Measurements from ENCODE around the gene TXNDC2. TPM values are rescaled to one million over a fixed set of nuclear protein-coding genes. Genes with fewer than 3 reads are reported as not detected.

Gene TXNDC2
- total and polyA plus RNA-seq, 9 of the 15 experiments (the other 6 are each of a cell fraction or from before 2014, with no cell fraction given): 1.2 to 4.9 (median 2.3) TPM

- TF ChIP-seq RB1 (IDR thresholded peaks at IDR 0.05; ENCODE audit: low read depth) (no peak), ZNF280A (IDR thresholded peaks at IDR 0.05; ENCODE audit: low read depth, partially characterized antibody) (no peak), MTF1 (CRISPR knock-in tag; IDR thresholded peaks at IDR 0.05; ENCODE audit: borderline replicate concordance) (no peak), TFAM (CRISPR knock-in tag; conservative IDR thresholded peaks at IDR 0.05) (no peak), ZNF609 (CRISPR knock-in tag; IDR thresholded peaks at IDR 0.05; ENCODE audit: borderline replicate concordance) (no peak), ATF1 (CRISPR knock-in tag; IDR thresholded peaks at IDR 0.05) (no peak), ATF1 (tag; IDR thresholded peaks at IDR 0.05) (no peak), ZNF3 (CRISPR knock-in tag; IDR thresholded peaks at IDR 0.05) (no peak), ZFP1 (CRISPR knock-in tag; IDR thresholded peaks at IDR 0.05) (no peak), SRSF1 (IDR thresholded peaks at IDR 0.05; ENCODE audit: low read depth, low read length) (no peak), AFF1 (IDR thresholded peaks at IDR 0.05; ENCODE audit: low read depth in 1 of 2, partially characterized antibody in 2 of 2) (no peak)
- no peak for DNase-seq (ENCODE audit: extremely low read depth in 1 of 4, low spot score in 3 of 4)
- no peak for FAIRE-seq
- H3K36me3 ChIP-seq (ENCODE audit: control insufficient read depth, insufficient read depth, low read length): peaks cover 31% of the 10 kb centered on the region; the same call in 2 of the 3 replicates
- H3K9me1 ChIP-seq (ENCODE audit: control insufficient read depth, insufficient read depth, low read length): no peaks in the 10 kb centered on the region
- intact Hi-C loops (cut with micrococcal nuclease) (no loop called here), in situ Hi-C loops (cut with MboI) (no loop called here)
- ChIA-PET CTCF (ENCODE audit: low intra/inter-chr PET ratio) (no interaction called here), POLR2A (interaction anchor here (0.6 to 3.6 kb wide), 2 partner anchors 13 to 150 kb away, joined by 3 to 19 read pairs; no protein-coding TSS in a partner anchor)
- no peak overlapping the region for H3K9ac ChIP-seq (ENCODE audit: insufficient read depth in 1 of 2, low read depth in 2 of 2, low read length in 2 of 2)
- ATAC-seq: no peak
- H3K4me2 ChIP-seq (ENCODE audit: insufficient read depth, low read length): no peak overlapping the region
- 33% methylated on average over 2 of the region's 2 CpGs for WGBS (ENCODE audit: insufficient coverage, low coverage, missing lambda C conversion rate)
- H3K4me1 ChIP-seq (replicated peaks in 1 of 2; ENCODE audit: control insufficient read depth in 2 of 2, insufficient read depth in 2 of 2, low read length in 2 of 2): peaks cover 0 to 9% of the 10 kb centered on the region in 2 experiments; a peak in 4 of 5 replicates
- H3K27ac ChIP-seq (ENCODE audit: extremely low read depth, low read depth, low read length): no peak overlapping the region
- H3K79me2 ChIP-seq (ENCODE audit: control insufficient read depth, insufficient read depth, low read length): no peaks in the 10 kb centered on the region
- no peak overlapping the region for H3K4me3 ChIP-seq
- BruUV-seq (replicated peaks): no TSS peak
- no peaks in the 10 kb centered on the region for H4K20me1 ChIP-seq (replicated peaks; ENCODE audit: control insufficient read depth, insufficient read depth, low read length)
- no peaks in the 10 kb centered on the region for H3K27me3 ChIP-seq (ENCODE audit: control insufficient read depth in 2 of 2, insufficient read depth in 2 of 2, low read length in 2 of 2)
- H3K9me3 ChIP-seq (replicated peaks; ENCODE audit: control insufficient read depth, insufficient read depth, low read depth, low read length): peaks cover 24% of the 10 kb centered on the region
- H2AFZ ChIP-seq (ENCODE audit: low read depth, low read length): no peak overlapping the region
Observed at GRCh38 chr18:9863282-9863681, 22.5 kb upstream of the TXNDC2 start.

Measured in K562 (cell line).